Fibroblast of lung (primary cell): ENCODE measurements around the gene PPP6R3. TPM values are rescaled to one million over a fixed set of nuclear protein-coding genes. Genes with fewer than 3 reads are reported as not detected.

ENCODE experiments used
- DNase-seq, 2 donors: peaks; one replicate each; pipeline versions ENCODE4 v3.0.0 to v3.0.0-alpha.2; 2010; ENCODE audit warnings: low read depth in 2 of 2
- H2AFZ ChIP-seq: 2 replicates; pipeline ENCODE4 v1.5.1; 2012; ENCODE audit warnings: low read length, control low read depth, inconsistent platforms
- H3K27ac ChIP-seq: 2 replicates; pipeline ENCODE4 v1.5.1; 2011; ENCODE audit warnings: low read length, control low read depth; ENCODE audit not compliant: insufficient read depth
- H3K27me3 ChIP-seq: 2 replicates; pipeline ENCODE4 v1.5.1; 2011; ENCODE audit warnings: mild to moderate bottlenecking, low read length; ENCODE audit not compliant: control insufficient read depth, insufficient read depth
- H3K36me3 ChIP-seq: 2 replicates; pipeline ENCODE4 v1.5.1; 2011; ENCODE audit warnings: low read length; ENCODE audit not compliant: control insufficient read depth, insufficient read depth
- H3K4me1 ChIP-seq: 2 replicates; pipeline ENCODE4 v1.5.1; 2011; ENCODE audit warnings: low read length; ENCODE audit not compliant: control insufficient read depth, insufficient read depth; ENCODE audit errors: extremely low read depth
- H3K4me2 ChIP-seq: 2 replicates; pipeline ENCODE4 v1.5.1; 2011; ENCODE audit warnings: low read length, control low read depth; ENCODE audit not compliant: insufficient read depth; ENCODE audit errors: extremely low read depth
- H3K4me3 ChIP-seq, 4 experiments: fragments of 200-600 bp in 1 of 4; sonication (generic) in 1 of 4; replicated peaks in 1 of 4; 2 replicates each; pipeline ENCODE4 v1.5.1; 2011 to 2016; ENCODE audit warnings: low read length in 4 of 4, low read depth in 3 of 4, mild to moderate bottlenecking in 3 of 4, control low read depth in 2 of 4, inconsistent platforms in 1 of 4, mixed read lengths in 1 of 4; ENCODE audit not compliant: insufficient read depth in 1 of 4; ENCODE audit errors: control extremely low read depth in 1 of 4
- H3K79me2 ChIP-seq: 2 replicates; pipeline ENCODE4 v1.5.1; 2012; ENCODE audit warnings: mild to moderate bottlenecking, low read length, inconsistent platforms; ENCODE audit not compliant: control insufficient read depth, insufficient read depth
- H3K9ac ChIP-seq: 2 replicates; pipeline ENCODE4 v1.5.1; 2011; ENCODE audit warnings: mild to moderate bottlenecking, low read length, control low read depth; ENCODE audit not compliant: insufficient read depth
- H3K9me3 ChIP-seq: 2 replicates; pipeline ENCODE4 v1.5.1; 2012; ENCODE audit warnings: low read depth, low read length; ENCODE audit not compliant: control insufficient read depth, insufficient read depth
- H4K20me1 ChIP-seq: 2 replicates; pipeline ENCODE4 v1.5.1; 2011; ENCODE audit warnings: low read length; ENCODE audit not compliant: control insufficient read depth, insufficient read depth; ENCODE audit errors: extremely low read depth
- EZH2 ChIP-seq: IDR thresholded peaks from 2 replicates; pipeline ENCODE4 v1.5.1; 2012; ENCODE audit warnings: low read length, control low read depth, mild to moderate bottlenecking; ENCODE audit errors: missing control alignments
- polyA plus RNA-seq, 2 donors: library from polyadenylated mRNA; depleted of rRNA in 1 of 2; stranded (reverse) in 1 of 2; unstranded in 1 of 2; fragments of >200 nt; gene quantifications; 2 replicates each; pipeline ENCODE4 v1.2.1, GENCODE V29; 2011 to 2012; ENCODE audit warnings: missing spikeins in 1 of 2
- total RNA-seq: library from RNA; depleted of rRNA; stranded (reverse); fragments of >200 nt; gene quantifications from 2 replicates; pipeline ENCODE4 v1.2.1, GENCODE V29; 2014
- TF ChIP-seq, protein P1 (sequence below), 2 donors: IDR thresholded peaks in 1 of 2; conservative IDR thresholded peaks in 1 of 2; 1 replicate in 1 of 2; 2 replicates in 1 of 2; pipeline ENCODE4 v1.5.1; 2011 to 2012; ENCODE audit warnings: low read length in 2 of 2, control low read depth in 1 of 2, inconsistent platforms in 1 of 2, low read depth in 1 of 2, mild to moderate bottlenecking in 1 of 2

PPP6R3 gene
- total and polyA plus RNA-seq, 2 donors (not counting 1 experiment from before 2014, with no cell fraction given) = 44.2 to 120 TPM

DNA sequence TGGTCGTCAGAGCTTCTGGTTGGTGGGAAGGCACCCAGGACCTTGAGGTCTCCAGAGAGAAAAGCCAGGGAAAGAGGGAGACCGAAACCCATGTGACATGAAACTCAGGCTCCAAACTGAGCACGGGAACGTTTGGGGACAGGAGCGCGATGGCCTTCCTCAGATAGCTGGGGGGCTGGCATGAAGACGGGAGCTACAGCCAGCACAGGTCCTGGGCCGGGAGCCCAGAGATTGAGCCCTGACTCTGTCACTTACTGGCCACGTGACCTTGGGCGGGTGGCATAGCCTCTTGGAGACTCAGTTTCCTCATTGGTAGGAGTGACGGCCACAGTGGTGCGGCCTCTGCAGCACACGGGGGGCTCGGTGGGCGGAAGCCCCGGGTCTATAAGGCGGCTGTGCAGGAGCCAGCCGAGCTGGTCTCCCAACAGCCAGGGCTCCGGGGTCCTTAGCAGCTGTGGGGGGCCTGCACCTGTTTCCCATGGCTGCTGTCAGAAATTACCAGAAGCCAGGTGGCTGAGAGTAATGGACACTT lies 36.4 kb upstream of the PPP6R3 start:
- Histone ChIP-seq H3K4me3 (no peak overlapping the region), H2AFZ (no peak overlapping the region), H4K20me1 (no peaks in the 10 kb centered on the region), H3K4me2 (no peak overlapping the region), H3K27ac (no peak overlapping the region), H3K9me3 (no peaks in the 10 kb centered on the region), H3K4me1 (no peaks in the 10 kb centered on the region), H3K79me2 (no peaks in the 10 kb centered on the region), H3K9ac (no peak overlapping the region), H3K27me3 (no peaks in the 10 kb centered on the region), H3K36me3 (no peaks in the 10 kb centered on the region)
- DNase-seq = no peak
- TF ChIP-seq, protein P1, sequence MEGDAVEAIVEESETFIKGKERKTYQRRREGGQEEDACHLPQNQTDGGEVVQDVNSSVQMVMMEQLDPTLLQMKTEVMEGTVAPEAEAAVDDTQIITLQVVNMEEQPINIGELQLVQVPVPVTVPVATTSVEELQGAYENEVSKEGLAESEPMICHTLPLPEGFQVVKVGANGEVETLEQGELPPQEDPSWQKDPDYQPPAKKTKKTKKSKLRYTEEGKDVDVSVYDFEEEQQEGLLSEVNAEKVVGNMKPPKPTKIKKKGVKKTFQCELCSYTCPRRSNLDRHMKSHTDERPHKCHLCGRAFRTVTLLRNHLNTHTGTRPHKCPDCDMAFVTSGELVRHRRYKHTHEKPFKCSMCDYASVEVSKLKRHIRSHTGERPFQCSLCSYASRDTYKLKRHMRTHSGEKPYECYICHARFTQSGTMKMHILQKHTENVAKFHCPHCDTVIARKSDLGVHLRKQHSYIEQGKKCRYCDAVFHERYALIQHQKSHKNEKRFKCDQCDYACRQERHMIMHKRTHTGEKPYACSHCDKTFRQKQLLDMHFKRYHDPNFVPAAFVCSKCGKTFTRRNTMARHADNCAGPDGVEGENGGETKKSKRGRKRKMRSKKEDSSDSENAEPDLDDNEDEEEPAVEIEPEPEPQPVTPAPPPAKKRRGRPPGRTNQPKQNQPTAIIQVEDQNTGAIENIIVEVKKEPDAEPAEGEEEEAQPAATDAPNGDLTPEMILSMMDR (conservative IDR thresholded peaks at IDR 0.05 in 1 of 2, IDR thresholded peaks at IDR 0.05 in 1 of 2; ENCODE audit: low read depth in 1 of 2, low read length in 2 of 2) = no peak
- TF ChIP-seq EZH2 = no peak

DNA sequence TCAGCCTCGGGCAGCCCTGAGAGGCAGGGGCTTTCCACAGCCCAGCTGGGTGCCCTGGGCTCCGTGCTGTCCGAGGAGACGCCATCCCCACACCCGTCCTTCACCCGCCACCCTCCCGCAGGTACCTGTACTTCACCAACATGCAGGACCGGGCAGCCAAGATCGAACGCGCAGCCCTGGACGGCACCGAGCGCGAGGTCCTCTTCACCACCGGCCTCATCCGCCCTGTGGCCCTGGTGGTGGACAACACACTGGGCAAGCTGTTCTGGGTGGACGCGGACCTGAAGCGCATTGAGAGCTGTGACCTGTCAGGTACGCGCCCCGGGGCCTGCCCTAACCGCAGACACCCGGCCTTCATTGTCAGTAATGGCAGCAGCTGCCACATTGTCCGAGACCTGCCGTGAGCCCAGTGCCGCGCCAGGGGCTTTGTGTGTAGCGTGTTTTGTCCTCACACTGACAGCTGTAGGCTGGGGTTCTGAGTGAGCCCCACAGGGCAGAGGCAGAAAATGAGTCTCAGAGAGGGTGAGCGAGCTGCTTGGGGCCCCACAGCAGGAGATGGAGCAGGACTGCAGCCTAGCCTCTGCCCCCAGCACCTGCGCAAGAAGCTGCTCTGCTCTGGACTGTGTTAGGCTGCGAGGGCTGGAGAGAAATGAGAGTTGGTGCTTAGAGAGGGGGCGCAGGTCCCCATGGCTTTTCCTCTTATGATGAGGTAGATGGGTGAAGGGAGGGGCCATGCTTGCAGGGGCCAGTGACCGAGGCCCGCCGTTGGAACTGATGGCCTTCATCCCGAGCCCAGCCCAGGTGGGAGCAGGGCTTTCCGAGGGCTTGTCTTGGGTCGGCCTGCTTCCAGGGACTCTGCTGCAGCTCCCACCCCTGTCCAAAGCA lies 35.3 kb upstream of the PPP6R3 start:
- TF ChIP-seq, protein P1 (conservative IDR thresholded peaks at IDR 0.05 in 1 of 2, IDR thresholded peaks at IDR 0.05 in 1 of 2; ENCODE audit: low read depth in 1 of 2, low read length in 2 of 2) = no peak
- TF ChIP-seq EZH2 = no peak
- Histone ChIP-seq H3K27ac (no peak overlapping the region), H3K4me3 (no peak overlapping the region), H3K79me2 (no peaks in the 10 kb centered on the region), H3K36me3 (no peaks in the 10 kb centered on the region), H3K9me3 (peaks cover 4% of the 10 kb centered on the region), H2AFZ (no peak overlapping the region), H3K4me2 (no peak overlapping the region), H3K27me3 (no peaks in the 10 kb centered on the region), H3K4me1 (no peaks in the 10 kb centered on the region), H3K9ac (no peak overlapping the region), H4K20me1 (no peaks in the 10 kb centered on the region)
- no peak for DNase-seq

DNA sequence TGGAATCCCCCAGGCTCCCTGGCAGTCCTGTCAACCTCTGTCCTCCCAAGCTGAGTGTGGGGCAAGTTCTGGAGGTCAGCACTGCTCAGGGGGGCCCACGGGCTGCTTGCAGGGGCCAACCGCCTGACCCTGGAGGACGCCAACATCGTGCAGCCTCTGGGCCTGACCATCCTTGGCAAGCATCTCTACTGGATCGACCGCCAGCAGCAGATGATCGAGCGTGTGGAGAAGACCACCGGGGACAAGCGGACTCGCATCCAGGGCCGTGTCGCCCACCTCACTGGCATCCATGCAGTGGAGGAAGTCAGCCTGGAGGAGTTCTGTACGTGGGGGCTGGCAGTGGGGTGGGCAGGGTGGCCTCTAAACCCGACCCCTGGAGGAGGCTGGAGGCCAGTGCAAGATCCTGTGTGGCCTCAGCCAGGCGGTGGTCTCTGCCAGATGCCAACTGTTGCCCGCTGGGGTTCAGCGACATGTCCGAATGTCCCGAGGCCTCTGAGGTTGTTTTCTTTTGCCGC lies 34.6 kb upstream of the PPP6R3 start:
- no peaks in the 10 kb centered on the region for H3K36me3 ChIP-seq
- H3K4me1 ChIP-seq = no peaks in the 10 kb centered on the region
- peaks cover 4% of the 10 kb centered on the region for H3K9me3 ChIP-seq
- DNase-seq = no peak
- no peaks in the 10 kb centered on the region for H3K79me2 ChIP-seq
- H2AFZ ChIP-seq = no peak overlapping the region
- no peak overlapping the region for H3K4me3 ChIP-seq
- H3K27me3 ChIP-seq = no peaks in the 10 kb centered on the region
- H3K4me2 ChIP-seq = no peak overlapping the region
- H3K27ac ChIP-seq = no peak overlapping the region
- no peak overlapping the region for H3K9ac ChIP-seq
- TF ChIP-seq, protein P1 (conservative IDR thresholded peaks at IDR 0.05 in 1 of 2, IDR thresholded peaks at IDR 0.05 in 1 of 2; ENCODE audit: low read depth in 1 of 2, low read length in 2 of 2) = no peak
- no peak for TF ChIP-seq EZH2
- H4K20me1 ChIP-seq = no peaks in the 10 kb centered on the region
